Measurements from ENCODE around the gene ALK.

GRCh38 chr2:29917781-29918180 lies 3.6 kb downstream of the ALK start:
- no peak for TF ChIP-seq CTCF (IDR thresholded peaks at IDR 0.05)
- TF ChIP-seq ZFX (IDR thresholded peaks at IDR 0.05; ENCODE audit: borderline replicate concordance): no peak

Measured in 22Rv1 (cell line).